Endothelial cell of umbilical vein (primary cell): ENCODE measurements around the gene KAZN.

Experiments
- GATA2 ChIP-seq: IDR thresholded peaks from 2 replicates; pipeline ENCODE4 v1.7.0; 2011; ENCODE audit warnings: low read depth, mild to moderate bottlenecking, moderate library complexity, mixed read lengths, low read length; ENCODE audit not compliant: insufficient read length, insufficient read depth
- POLR2A ChIP-seq: IDR thresholded peaks from 2 replicates; pipeline ENCODE4 v1.6.1; 2012; ENCODE audit warnings: low read depth, mild to moderate bottlenecking, control low read depth, low read length
- TF ChIP-seq, protein P1 (sequence below), 2 donors: IDR thresholded peaks; 1 replicate in 1 of 2; 2 replicates in 1 of 2; pipeline ENCODE4 v1.5.1; 2011; ENCODE audit warnings: low read length in 2 of 2, mild to moderate bottlenecking in 2 of 2, moderate library complexity in 2 of 2, control low read depth in 1 of 2, inconsistent platforms in 1 of 2, low read depth in 1 of 2; ENCODE audit not compliant: insufficient read depth in 1 of 2; ENCODE audit errors: extremely low read depth in 1 of 2
- TF ChIP-seq, protein P2 (sequence below): IDR thresholded peaks from 2 replicates; pipeline ENCODE4 v1.6.1; 2011; ENCODE audit not compliant: insufficient read depth, insufficient read length

GRCh38 chr1:15033264-15033663, 434.8 kb downstream of the KAZN start:
- TF ChIP-seq, protein P1, sequence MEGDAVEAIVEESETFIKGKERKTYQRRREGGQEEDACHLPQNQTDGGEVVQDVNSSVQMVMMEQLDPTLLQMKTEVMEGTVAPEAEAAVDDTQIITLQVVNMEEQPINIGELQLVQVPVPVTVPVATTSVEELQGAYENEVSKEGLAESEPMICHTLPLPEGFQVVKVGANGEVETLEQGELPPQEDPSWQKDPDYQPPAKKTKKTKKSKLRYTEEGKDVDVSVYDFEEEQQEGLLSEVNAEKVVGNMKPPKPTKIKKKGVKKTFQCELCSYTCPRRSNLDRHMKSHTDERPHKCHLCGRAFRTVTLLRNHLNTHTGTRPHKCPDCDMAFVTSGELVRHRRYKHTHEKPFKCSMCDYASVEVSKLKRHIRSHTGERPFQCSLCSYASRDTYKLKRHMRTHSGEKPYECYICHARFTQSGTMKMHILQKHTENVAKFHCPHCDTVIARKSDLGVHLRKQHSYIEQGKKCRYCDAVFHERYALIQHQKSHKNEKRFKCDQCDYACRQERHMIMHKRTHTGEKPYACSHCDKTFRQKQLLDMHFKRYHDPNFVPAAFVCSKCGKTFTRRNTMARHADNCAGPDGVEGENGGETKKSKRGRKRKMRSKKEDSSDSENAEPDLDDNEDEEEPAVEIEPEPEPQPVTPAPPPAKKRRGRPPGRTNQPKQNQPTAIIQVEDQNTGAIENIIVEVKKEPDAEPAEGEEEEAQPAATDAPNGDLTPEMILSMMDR (IDR thresholded peaks at IDR 0.05; ENCODE audit: extremely low read depth in 1 of 2, insufficient read depth in 1 of 2, low read depth in 1 of 2, low read length in 2 of 2) = no peak
- TF ChIP-seq POLR2A = no peak
- no peak for TF ChIP-seq GATA2
- TF ChIP-seq, protein P2, sequence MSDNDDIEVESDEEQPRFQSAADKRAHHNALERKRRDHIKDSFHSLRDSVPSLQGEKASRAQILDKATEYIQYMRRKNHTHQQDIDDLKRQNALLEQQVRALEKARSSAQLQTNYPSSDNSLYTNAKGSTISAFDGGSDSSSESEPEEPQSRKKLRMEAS = no peak
